Cardiac muscle cell (in vitro differentiated cells and primary cell): ENCODE measurements around the gene GOLT1B. TPM values are rescaled to one million over a fixed set of nuclear protein-coding genes. Genes with fewer than 3 reads are reported as not detected.

Experiments
- DNase-seq, 2 donors: peaks; one replicate each; pipeline versions ENCODE4 v3.0.0 to v3.0.0-alpha.2; 2010 to 2017; ENCODE audit warnings: low read depth in 1 of 2, low spot score in 1 of 2
- H3K27ac ChIP-seq: fragments of 200-600 bp; sonication (generic); 2 replicates; pipeline ENCODE4 v1.5.1; 2016
- H3K27me3 ChIP-seq: fragments of 200-600 bp; sonication (generic); 2 replicates; pipeline ENCODE4 v1.6.0; 2016; ENCODE audit warnings: control low read depth
- H3K36me3 ChIP-seq: fragments of 200-600 bp; sonication (generic); 2 replicates; pipeline ENCODE4 v1.5.1; 2016; ENCODE audit warnings: control low read depth
- H3K4me1 ChIP-seq: fragments of 200-600 bp; sonication (generic); 2 replicates; pipeline ENCODE4 v1.8.1; 2017; ENCODE audit warnings: low read depth, mild to moderate bottlenecking, mixed run types
- H3K4me3 ChIP-seq: fragments of 200-600 bp; sonication (generic); 2 replicates; pipeline ENCODE4 v1.5.1; 2016; ENCODE audit warnings: mild to moderate bottlenecking
- H3K9me3 ChIP-seq: fragments of 200-600 bp; sonication (generic); 2 replicates; pipeline ENCODE4 v1.5.1; 2017; ENCODE audit warnings: low read depth, mild to moderate bottlenecking, control low read depth
- CTCF ChIP-seq: IDR thresholded peaks from 2 replicates; pipeline ENCODE4 v1.5.1; 2012; ENCODE audit warnings: low read depth, mild to moderate bottlenecking, low read length
- polyA plus RNA-seq: library from polyadenylated mRNA; unstranded; fragments of >200 nt; fragmentation: Nextera tagmentation; extraction: Ambion mirVana; gene quantifications from 2 replicates; pipeline ENCODE4 v1.2.1, GENCODE V29; 2016
- total RNA-seq: library from RNA; depleted of rRNA; stranded (reverse); fragments of >200 nt; gene quantifications from 2 replicates; pipeline ENCODE4 v1.2.3, GENCODE V29; 2016

Gene GOLT1B
- total and polyA plus RNA-seq, 2 experiments from 2014 or later, result 7.9 to 18.9 TPM

- no peak for TF ChIP-seq CTCF
- DNase-seq, result no peak
- H3K4me1 ChIP-seq, result no peaks in the 10 kb centered on the region
- peaks cover 47% of the 10 kb centered on the region for H3K36me3 ChIP-seq
- no peak overlapping the region for H3K27ac ChIP-seq
- H3K27me3 ChIP-seq, result no peaks in the 10 kb centered on the region
- no peaks in the 10 kb centered on the region for H3K9me3 ChIP-seq
- no peak overlapping the region for H3K4me3 ChIP-seq
These were observed 29.3 kb upstream of the GOLT1B start for GRCh38 chr12:21472197-21472823.

GRCh38 chr12:21475552-21475951, 26.0 kb upstream of the GOLT1B start:
- TF ChIP-seq CTCF, result no peak
- Histone ChIP-seq H3K27ac (no peak overlapping the region), H3K27me3 (no peaks in the 10 kb centered on the region), H3K4me1 (no peaks in the 10 kb centered on the region), H3K9me3 (no peaks in the 10 kb centered on the region), H3K4me3 (no peak overlapping the region), H3K36me3 (peaks cover 44% of the 10 kb centered on the region)
- no peak for DNase-seq

- DNase-seq, result peak in 1 of 2 donors; percentile 13
- H3K27me3 ChIP-seq, result no peaks in the 10 kb centered on the region
- TF ChIP-seq CTCF, result no peak
- no peak overlapping the region for H3K27ac ChIP-seq
- H3K4me3 ChIP-seq, result no peak overlapping the region
- no peaks in the 10 kb centered on the region for H3K4me1 ChIP-seq
- no peaks in the 10 kb centered on the region for H3K9me3 ChIP-seq
- peaks cover 43% of the 10 kb centered on the region for H3K36me3 ChIP-seq
These were observed 24.6 kb upstream of the GOLT1B start for GRCh38 chr12:21476949-21477348.

- no peak for DNase-seq
- no peaks in the 10 kb centered on the region for H3K9me3 ChIP-seq
- H3K4me1 ChIP-seq, result no peaks in the 10 kb centered on the region
- no peak overlapping the region for H3K4me3 ChIP-seq
- peaks cover 36% of the 10 kb centered on the region for H3K36me3 ChIP-seq
- H3K27me3 ChIP-seq, result no peaks in the 10 kb centered on the region
- no peak for TF ChIP-seq CTCF
- H3K27ac ChIP-seq, result no peak overlapping the region
These were observed 22.7 kb upstream of the GOLT1B start for GRCh38 chr12:21478756-21479455.

GRCh38 chr12:21483531-21483930, 18.1 kb upstream of the GOLT1B start:
- peaks cover 19% of the 10 kb centered on the region for H3K36me3 ChIP-seq
- no peaks in the 10 kb centered on the region for H3K4me1 ChIP-seq
- H3K27ac ChIP-seq, result no peak overlapping the region
- no peak for DNase-seq
- H3K27me3 ChIP-seq, result no peaks in the 10 kb centered on the region
- no peak for TF ChIP-seq CTCF
- no peaks in the 10 kb centered on the region for H3K9me3 ChIP-seq
- no peak overlapping the region for H3K4me3 ChIP-seq
